Stimulated activated CD4-positive, alpha-beta T cell treated with anti-CD3 and anti-CD28 coated beads, Interleukin-12 subunit alpha, Interleukin-12 subunit beta, amount 100 ng/mL, for 4 hours (primary cell): ENCODE measurements around the gene KIF5C.
"Not testable (repeated sequence)": the region's sequence is repeated elsewhere in the genome, so short reads cannot be mapped to it uniquely, and the experiment has no call there.

Source experiments
- DNase-seq: peaks from one replicate; pipeline ENCODE4 v3.0.0-alpha.2; 2020

The KIF5C gene

GRCh38 chr2:148874868-148875341 lies at the start of gene KIF5C:
Gene KIF5C, plus strand, starts transcription at chr2:148875227. Its CDS starts 391 bp downstream, at chr2:148875618.
- peak; percentile 91 for DNase-seq

GRCh38 chr2:148826791-148827190 lies 48.2 kb upstream of the KIF5C start:
- DNase-seq = no peak

- DNase-seq = no peak
Measured at GRCh38 chr2:148828941-148829340, 46.1 kb upstream of the KIF5C start.

- DNase-seq = no peak
Measured at GRCh38 chr2:148829618-148830017, 45.4 kb upstream of the KIF5C start.

GRCh38 chr2:148832637-148833036 lies 42.4 kb upstream of the KIF5C start:
- DNase-seq = no peak

GRCh38 chr2:148842050-148842449 lies 33.0 kb upstream of the KIF5C start:
- DNase-seq = no peak

GRCh38 chr2:148848146-148848545 lies 26.9 kb upstream of the KIF5C start:
- DNase-seq = no peak

GRCh38 chr2:148853458-148853857 lies 21.6 kb upstream of the KIF5C start:
- DNase-seq = no peak

GRCh38 chr2:148860037-148860436 lies 15.0 kb upstream of the KIF5C start:
- DNase-seq = no peak

- no peak for DNase-seq
Measured at GRCh38 chr2:148861367-148861766, 13.7 kb upstream of the KIF5C start.

GRCh38 chr2:148862478-148862877 lies 12.5 kb upstream of the KIF5C start:
- not testable (repeated sequence) for DNase-seq

- no peak for DNase-seq
Measured at GRCh38 chr2:148865512-148865911, 9.5 kb upstream of the KIF5C start.

GRCh38 chr2:148866091-148866490 lies 8.9 kb upstream of the KIF5C start:
- no peak for DNase-seq

- no peak for DNase-seq
Measured at GRCh38 chr2:148867079-148867769, 7.8 kb upstream of the KIF5C start.

GRCh38 chr2:148875387-148876051 lies 492 bp downstream of the KIF5C start:
- peak; percentile 5 for DNase-seq

GRCh38 chr2:148876202-148876594 lies 1.2 kb downstream of the KIF5C start:
- DNase-seq = peak; percentile 8

- DNase-seq = peak; percentile 15
Measured at GRCh38 chr2:148876595-148877402, 1.8 kb downstream of the KIF5C start.

GRCh38 chr2:148877403-148877740 lies 2.3 kb downstream of the KIF5C start:
- DNase-seq = no peak

GRCh38 chr2:148880636-148881035 lies 5.6 kb downstream of the KIF5C start:
- no peak for DNase-seq

GRCh38 chr2:148882051-148882450 lies 7.0 kb downstream of the KIF5C start:
- no peak for DNase-seq

- no peak for DNase-seq
Measured at GRCh38 chr2:148885209-148885608, 10.2 kb downstream of the KIF5C start.

GRCh38 chr2:148885988-148886387 lies 11.0 kb downstream of the KIF5C start:
- no peak for DNase-seq

- no peak for DNase-seq
Measured at GRCh38 chr2:148887350-148888002, 12.4 kb downstream of the KIF5C start.
